DND-41 (cell line): ENCODE results near the gene SMC5.
A peak's percentile ranks its signal among the peaks of the same experiment; 100 is the strongest.

ENCODE experiments used
- ATAC-seq: fragments of 200-7000 bp; cut with Tn5 transposase; 3 replicates; pipeline ENCODE4 v1.9.1; 2021; ENCODE audit warnings: low read depth; ENCODE audit not compliant: insufficient read depth
- DNase-seq: peaks from one replicate; pipeline ENCODE4 v3.0.0-alpha.2; 2020
- H2AFZ ChIP-seq: 2 replicates; pipeline ENCODE4 v1.6.0; 2012; ENCODE audit warnings: low read depth, low read length
- H3K27ac ChIP-seq: 2 replicates; pipeline ENCODE4 v1.5.1; 2012; ENCODE audit warnings: low read length, inconsistent platforms
- H3K27me3 ChIP-seq: fragments of 200-600 bp; sonication (generic); 2 replicates; pipeline ENCODE4 v1.6.0; 2012; ENCODE audit warnings: low read length, mild to moderate bottlenecking, inconsistent platforms; ENCODE audit not compliant: insufficient read depth, poor library complexity
- H3K36me3 ChIP-seq: 2 replicates; pipeline ENCODE4 v1.5.1; 2012; ENCODE audit warnings: low read length, inconsistent platforms; ENCODE audit not compliant: insufficient read depth
- H3K4me1 ChIP-seq: 2 replicates; pipeline ENCODE4 v1.5.1; 2012; ENCODE audit warnings: mild to moderate bottlenecking, low read length; ENCODE audit not compliant: insufficient read depth
- H3K4me2 ChIP-seq: 2 replicates; pipeline ENCODE4 v1.6.0; 2012; ENCODE audit warnings: mild to moderate bottlenecking, moderate library complexity, low read length, inconsistent platforms; ENCODE audit not compliant: insufficient read depth
- H3K4me3 ChIP-seq, 2 experiments: fragments of 200-600 bp in 1 of 2; shearing (Covaris generic) in 1 of 2; 2 replicates each; pipeline ENCODE4 v1.5.1; 2012 to 2016; ENCODE audit warnings: inconsistent platforms in 2 of 2, low read length in 2 of 2, mild to moderate bottlenecking in 2 of 2, low read depth in 1 of 2, moderate library complexity in 1 of 2
- H3K79me2 ChIP-seq: 2 replicates; pipeline ENCODE4 v1.6.0; 2012; ENCODE audit warnings: low read length, inconsistent platforms; ENCODE audit not compliant: insufficient read depth
- H3K9ac ChIP-seq: 2 replicates; pipeline ENCODE4 v1.6.0; 2012; ENCODE audit warnings: low read depth, mild to moderate bottlenecking, inconsistent platforms, low read length, moderate library complexity
- H3K9me3 ChIP-seq: 2 replicates; pipeline ENCODE4 v1.5.1; 2012; ENCODE audit warnings: low read length, moderate library complexity, mild to moderate bottlenecking, inconsistent platforms; ENCODE audit not compliant: insufficient read depth, severe bottlenecking
- H4K20me1 ChIP-seq: 2 replicates; pipeline ENCODE4 v1.6.0; 2012; ENCODE audit warnings: low read length; ENCODE audit not compliant: insufficient read depth
- EZH2 ChIP-seq: IDR thresholded peaks from 3 replicates; pipeline ENCODE4 v1.6.1; 2012; ENCODE audit warnings: borderline replicate concordance, low read depth, mild to moderate bottlenecking, moderate library complexity, low read length, inconsistent platforms; ENCODE audit not compliant: severe bottlenecking
- TF ChIP-seq, protein P1 (sequence below): IDR thresholded peaks from 2 replicates; pipeline ENCODE4 v1.5.1; 2012; ENCODE audit warnings: borderline replicate concordance, low read length, moderate library complexity, mild to moderate bottlenecking; ENCODE audit not compliant: poor library complexity, severe bottlenecking; ENCODE audit errors: extremely low read depth

Gene SMC5

DNA sequence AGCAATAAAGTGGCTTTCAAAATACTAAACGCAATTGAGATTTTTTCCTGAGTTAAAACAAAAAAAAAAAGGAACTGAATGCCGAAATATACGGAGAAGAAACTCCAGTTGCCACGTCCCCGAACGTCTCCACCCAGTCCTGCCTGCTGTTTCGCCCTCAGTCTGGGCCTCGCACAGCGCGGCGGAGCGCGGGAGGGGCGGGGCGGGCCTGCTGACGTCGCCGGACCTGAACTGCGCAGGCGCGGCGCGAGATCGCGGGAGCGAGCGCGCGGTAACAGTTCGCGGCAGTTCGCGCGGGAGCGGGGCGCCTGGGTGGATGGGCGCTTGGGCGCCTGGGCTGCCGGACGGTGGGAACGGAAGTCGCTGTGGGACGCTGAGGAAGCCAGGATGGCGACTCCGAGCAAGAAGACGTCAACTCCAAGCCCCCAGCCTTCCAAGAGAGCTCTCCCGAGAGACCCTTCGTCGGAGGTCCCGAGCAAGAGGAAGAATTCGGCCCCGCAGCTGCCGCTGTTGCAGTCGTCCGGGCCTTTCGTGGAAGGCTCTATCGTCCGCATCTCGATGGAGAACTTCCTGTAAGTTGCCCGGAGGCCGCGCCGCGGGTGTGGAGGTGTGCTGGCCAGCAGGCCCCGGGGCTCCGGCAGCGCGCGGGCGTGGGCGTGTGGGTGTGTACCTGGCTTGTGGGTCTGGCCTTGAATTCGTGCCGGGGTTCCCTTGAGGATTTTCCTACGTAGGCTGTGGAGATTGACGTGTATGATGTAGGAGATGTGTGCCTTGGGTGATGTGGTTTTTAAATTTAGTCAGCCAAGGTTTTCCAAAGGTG, at the start of gene SMC5:
Gene SMC5 (plus strand): TSS at position 287 of the 820 bp plus-strand sequence. CDS start 101 bp downstream, at position 388.
- TF ChIP-seq EZH2: no peak
- TF ChIP-seq, protein P1, sequence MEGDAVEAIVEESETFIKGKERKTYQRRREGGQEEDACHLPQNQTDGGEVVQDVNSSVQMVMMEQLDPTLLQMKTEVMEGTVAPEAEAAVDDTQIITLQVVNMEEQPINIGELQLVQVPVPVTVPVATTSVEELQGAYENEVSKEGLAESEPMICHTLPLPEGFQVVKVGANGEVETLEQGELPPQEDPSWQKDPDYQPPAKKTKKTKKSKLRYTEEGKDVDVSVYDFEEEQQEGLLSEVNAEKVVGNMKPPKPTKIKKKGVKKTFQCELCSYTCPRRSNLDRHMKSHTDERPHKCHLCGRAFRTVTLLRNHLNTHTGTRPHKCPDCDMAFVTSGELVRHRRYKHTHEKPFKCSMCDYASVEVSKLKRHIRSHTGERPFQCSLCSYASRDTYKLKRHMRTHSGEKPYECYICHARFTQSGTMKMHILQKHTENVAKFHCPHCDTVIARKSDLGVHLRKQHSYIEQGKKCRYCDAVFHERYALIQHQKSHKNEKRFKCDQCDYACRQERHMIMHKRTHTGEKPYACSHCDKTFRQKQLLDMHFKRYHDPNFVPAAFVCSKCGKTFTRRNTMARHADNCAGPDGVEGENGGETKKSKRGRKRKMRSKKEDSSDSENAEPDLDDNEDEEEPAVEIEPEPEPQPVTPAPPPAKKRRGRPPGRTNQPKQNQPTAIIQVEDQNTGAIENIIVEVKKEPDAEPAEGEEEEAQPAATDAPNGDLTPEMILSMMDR: no peak
- peak within 1 kb of the TSS; percentile 94 for H2AFZ ChIP-seq
- H3K36me3 ChIP-seq: peaks cover 37% of the 10 kb centered on the region
- H3K9me3 ChIP-seq: no peaks in the 10 kb centered on the region
- peaks cover 60% of the 10 kb centered on the region for H3K4me1 ChIP-seq
- peak within 1 kb of the TSS; percentile 78 for H3K4me2 ChIP-seq
- DNase-seq: peak; percentile 89
- H3K9ac ChIP-seq: peak within 1 kb of the TSS; percentile 97
- peaks cover 62% of the 10 kb centered on the region for H3K79me2 ChIP-seq
- H3K27me3 ChIP-seq: no peaks in the 10 kb centered on the region
- H4K20me1 ChIP-seq: peaks cover 41% of the 10 kb centered on the region
- H3K27ac ChIP-seq: peak within 1 kb of the TSS; percentile 97
- peak within 1 kb of the TSS; percentile 96 to 98 for H3K4me3 ChIP-seq
- ATAC-seq: peak; percentile 91

DNA sequence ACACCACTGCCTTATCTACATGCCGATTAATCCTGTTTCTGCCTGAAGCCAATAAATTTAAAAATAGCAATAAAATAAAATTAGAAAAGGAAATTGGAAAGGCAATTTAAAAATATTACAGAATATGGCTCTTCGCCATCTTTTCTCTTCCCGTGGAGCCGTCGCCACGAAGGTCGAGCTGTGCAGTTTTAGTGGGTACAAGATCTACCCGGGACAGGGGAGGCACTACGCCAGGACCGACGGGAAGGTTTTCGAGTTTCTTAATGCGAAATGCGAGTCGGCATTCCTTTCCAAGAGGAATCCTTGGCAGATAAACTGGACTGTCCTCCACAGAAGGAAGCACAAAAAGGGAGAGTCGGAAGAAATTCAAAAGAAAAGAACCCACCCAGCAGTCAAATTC, 41.7 kb upstream of the SMC5 start:
- no peak overlapping the region for H3K4me2 ChIP-seq
- H3K9me3 ChIP-seq: no peaks in the 10 kb centered on the region
- H3K4me3 ChIP-seq: no peak overlapping the region
- no peak overlapping the region for H3K9ac ChIP-seq
- ATAC-seq (no peak), DNase-seq (no peak)
- no peaks in the 10 kb centered on the region for H3K27me3 ChIP-seq
- H3K79me2 ChIP-seq: no peaks in the 10 kb centered on the region
- H3K36me3 ChIP-seq: no peaks in the 10 kb centered on the region
- TF ChIP-seq EZH2: no peak
- TF ChIP-seq, protein P1: no peak
- H2AFZ ChIP-seq: no peak overlapping the region
- H3K4me1 ChIP-seq: no peaks in the 10 kb centered on the region
- H3K27ac ChIP-seq: no peak overlapping the region
- no peaks in the 10 kb centered on the region for H4K20me1 ChIP-seq

DNA sequence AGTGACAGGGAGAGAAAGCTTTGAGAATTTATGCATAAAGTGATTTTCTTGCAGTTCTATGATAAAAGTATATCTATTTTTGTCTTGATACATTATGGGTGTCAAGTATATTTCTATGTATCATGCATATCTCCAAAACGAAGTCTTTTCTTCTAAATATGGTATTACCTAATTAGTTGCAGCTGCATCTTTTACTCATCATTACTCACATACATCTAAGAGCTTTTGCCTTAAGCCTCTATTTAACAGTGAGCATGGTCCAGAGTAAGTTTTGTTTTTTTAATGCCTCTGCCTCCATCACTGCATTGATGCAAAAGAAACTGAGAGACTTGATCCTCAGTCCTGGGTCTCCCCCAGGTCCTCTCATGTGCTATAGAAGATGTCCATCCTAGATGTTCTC, 40.0 kb upstream of the SMC5 start:
- no peak overlapping the region for H3K9ac ChIP-seq
- H3K27me3 ChIP-seq: no peaks in the 10 kb centered on the region
- DNase-seq (no peak), ATAC-seq (no peak)
- H3K4me1 ChIP-seq: no peaks in the 10 kb centered on the region
- no peak overlapping the region for H2AFZ ChIP-seq
- H3K79me2 ChIP-seq: no peaks in the 10 kb centered on the region
- no peaks in the 10 kb centered on the region for H4K20me1 ChIP-seq
- no peak overlapping the region for H3K4me2 ChIP-seq
- H3K9me3 ChIP-seq: no peaks in the 10 kb centered on the region
- TF ChIP-seq, protein P1: no peak
- no peak for TF ChIP-seq EZH2
- H3K27ac ChIP-seq: no peak overlapping the region
- no peaks in the 10 kb centered on the region for H3K36me3 ChIP-seq
- H3K4me3 ChIP-seq: no peak overlapping the region
